Heart left ventricle (tissue), 16 donors: ENCODE measurements around the gene ADGRL3. TPM values are rescaled to one million over a fixed set of nuclear protein-coding genes. Genes with fewer than 3 reads are reported as not detected.

Experiments used
- ATAC-seq, 4 donors: fragments of 200-7000 bp; cut with Tn5 transposase; one replicate each; pipeline ENCODE4 v1.9.1; 2020 to 2022; ENCODE audit warnings: moderate library complexity in 4 of 4, mild to moderate bottlenecking in 3 of 4, moderate number of reproducible peaks in 1 of 4
- DNase-seq, 5 donors: peaks; one replicate each; pipeline ENCODE4 v3.0.0-alpha.2; 2020
- H3K27ac ChIP-seq, 12 donors: fragments of 200-600 bp; sonication (generic) in 4 of 12; one replicate each; pipeline versions ENCODE4 v1.5.0 to v1.8.0; 2016 to 2022; ENCODE audit warnings: mild to moderate bottlenecking in 2 of 12
- H3K27me3 ChIP-seq, 9 donors: fragments of 200-600 bp; sonication (generic) in 2 of 9; one replicate each; pipeline versions ENCODE4 v1.5.1 to v1.8.0; 2016 to 2022; ENCODE audit warnings: mild to moderate bottlenecking in 3 of 9
- H3K36me3 ChIP-seq, 9 donors: fragments of 200-600 bp; sonication (generic) in 2 of 9; one replicate each; pipeline versions ENCODE4 v1.5.0 to v1.8.0; 2018 to 2022; ENCODE audit warnings: mild to moderate bottlenecking in 2 of 9
- H3K4me1 ChIP-seq, 12 donors: fragments of 200-600 bp; sonication (generic) in 4 of 12; one replicate each; pipeline versions ENCODE4 v1.5.0 to v1.8.0; 2016 to 2022; ENCODE audit warnings: mild to moderate bottlenecking in 3 of 12
- H3K4me3 ChIP-seq, 12 donors: fragments of 200-600 bp; sonication (generic) in 4 of 12; one replicate each; pipeline versions ENCODE4 v1.5.0 to v1.8.0; 2017 to 2022; ENCODE audit warnings: mild to moderate bottlenecking in 9 of 12, moderate library complexity in 4 of 12
- H3K9me3 ChIP-seq, 12 donors: fragments of 200-600 bp; sonication (generic) in 4 of 12; one replicate each; pipeline versions ENCODE4 v1.5.0 to v1.8.0; 2016 to 2022; ENCODE audit warnings: mild to moderate bottlenecking in 1 of 12
- CTCF ChIP-seq, 12 donors: fragments of 200-600 bp; sonication (generic) in 4 of 12; IDR thresholded peaks; one replicate each; pipeline versions ENCODE4 v1.5.0 to v1.8.0; 2018 to 2022; ENCODE audit warnings: antibody characterized with exemption in 12 of 12, mild to moderate bottlenecking in 5 of 12
- POLR2A ChIP-seq, 2 donors: fragments of 450-650 bp; IDR thresholded peaks; one replicate each; pipeline ENCODE4 v1.6.1; 2017; ENCODE audit warnings: antibody characterized with exemption in 2 of 2, mild to moderate bottlenecking in 2 of 2, moderate library complexity in 2 of 2
- WGBS, 4 donors: extraction: QIAGEN DNeasy Blood & Tissue Kit in 2 of 4; methylation state at CpG; one replicate each; pipeline versions ENCODE4 v1.1.5 to v1.1.7; 2013 to 2018; 5-methylcytosine and 5-hydroxymethylcytosine counted together
- intact Hi-C, 10 donors: fragments of 100-400 bp; cut with DNase I; formaldehyde crosslinking; loops; one replicate each; pipeline versions ENCODE4 v1.11.1 to v1.14.2; 2022
- polyA plus RNA-seq, 2 donors: library from polyadenylated mRNA; stranded (reverse); fragments of 200-250 nt; gene quantifications; one replicate each; pipeline ENCODE4 v1.2.3, GENCODE V29; 2013
- total RNA-seq, 9 donors: library from RNA; depleted of rRNA in 2 of 9; stranded (reverse); fragments of >200 nt in 2 of 9; fragmentation: NEBNext Ultra II Directional in 3 of 9; extraction: Animal tissue kit (Norgen Biotek cat#: 25700) in 3 of 9; gene quantifications; one replicate each; pipeline versions ENCODE4 v1.1.0 to v1.2.4, GENCODE V29; 2016 to 2023
- donor health status: ischemic (EF 13 %, LVEDD 7.1; RV severe dilation, severe dysfunction).
- donor health status: healthy with polysubstance abuse.
- donor health status: DM: no; HTN: yes; CAD: no.
- donor health status: DM: no; HTN: no; CAD: no.
- donor health status: ischemic (EF 25% LVEDD 6.9; RV normal size, moderate dysfunction).
- donor health status: ischemic (EF 25% LVEDD 5.7; RV mildly dilated, moderate dysfunction).
- donor health status: healthy.
- donor health status: DM: yes; HTN: yes; CAD: no.
- donor health status: ischemic (EF 35%, LVEDD 5.7; RV mildly dilated, moderate dysfunction).
- donor health status: nonischemic (EF 11% LVEDD 7.7; RV severe dilation, severe dysfunction).
- donor health status: DM: yes; HTN: yes; CAD: no.
- donor health status: PGD.
- donor health status: ischemic (EF 29% LVEDD 5.4; RV normal size, mild dysfunction).
- donor health status: nonischemic (EF 23%, LVEDD 6.1; RV moderate dilation, normal function).

ADGRL3 gene
- total and polyA plus RNA-seq, 11 donors = 0.84 to 24.4 (median 7.6) TPM

- Histone ChIP-seq H3K9me3 (peaks cover 0 to 4% (median 0%) of the 10 kb centered on the region in 12 donors), H3K36me3 (no peaks in the 10 kb centered on the region), H3K27me3 (no peaks in the 10 kb centered on the region), H3K4me3 (no peak overlapping the region), H3K4me1 (no peaks in the 10 kb centered on the region), H3K27ac (no peak overlapping the region)
- no peak for TF ChIP-seq CTCF (IDR thresholded peaks at IDR 0.05)
- TF ChIP-seq POLR2A (IDR thresholded peaks at IDR 0.05) = no peak
- WGBS, 4 donors = 67 to 76% (median 69%) methylated on average over 6 of the region's 6 CpGs
- ATAC-seq (no peak), DNase-seq (no peak)
- intact Hi-C loops = no loop called here
Observed at GRCh38 chr4:61210186-61210939, 10.2 kb downstream of the ADGRL3 start.

DNA sequence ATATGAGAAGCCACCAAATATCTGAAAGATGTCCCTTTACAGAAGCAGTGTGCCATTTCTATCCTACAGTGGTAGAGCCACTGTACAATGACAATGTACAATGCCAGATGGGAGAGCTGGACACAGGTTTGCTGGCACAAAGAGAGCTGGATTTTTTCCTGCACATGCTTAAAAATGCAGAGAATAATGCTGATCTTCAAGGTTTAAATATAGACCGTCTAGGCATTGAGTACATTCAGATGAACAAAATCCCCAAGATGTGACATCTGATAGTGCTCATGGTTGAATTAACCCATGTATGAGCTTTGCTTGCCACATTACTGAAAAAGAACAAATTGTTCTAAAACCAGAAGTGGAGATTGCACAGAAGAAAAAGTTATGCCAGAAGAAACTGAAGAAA is 11.7 kb downstream of the ADGRL3 start:
- WGBS, 4 donors = 62 to 81% (median 72%) methylated on average over 1 of the region's 1 CpG
- Histone ChIP-seq H3K4me3 (no peak overlapping the region), H3K4me1 (no peaks in the 10 kb centered on the region), H3K27ac (no peak overlapping the region), H3K27me3 (no peaks in the 10 kb centered on the region), H3K9me3 (peaks cover 0 to 4% (median 0%) of the 10 kb centered on the region in 12 donors), H3K36me3 (no peaks in the 10 kb centered on the region)
- TF ChIP-seq CTCF (IDR thresholded peaks at IDR 0.05) (no peak), POLR2A (IDR thresholded peaks at IDR 0.05) (no peak)
- ATAC-seq (no peak), DNase-seq (no peak)
- intact Hi-C loops = no loop called here

- H3K4me3 ChIP-seq = no peak overlapping the region
- ATAC-seq (no peak), DNase-seq (no peak)
- no peaks in the 10 kb centered on the region for H3K27me3 ChIP-seq
- intact Hi-C loops = no loop called here
- no peaks in the 10 kb centered on the region for H3K36me3 ChIP-seq
- no peaks in the 10 kb centered on the region for H3K4me1 ChIP-seq
- TF ChIP-seq CTCF (IDR thresholded peaks at IDR 0.05) = no peak
- TF ChIP-seq POLR2A (IDR thresholded peaks at IDR 0.05) = no peak
- H3K27ac ChIP-seq = no peak overlapping the region
- WGBS, 4 donors = 70 to 83% (median 78%) methylated on average over 2 of the region's 2 CpGs
- no peaks in the 10 kb centered on the region for H3K9me3 ChIP-seq
Observed at GRCh38 chr4:61212788-61213187, 12.7 kb downstream of the ADGRL3 start.

DNA sequence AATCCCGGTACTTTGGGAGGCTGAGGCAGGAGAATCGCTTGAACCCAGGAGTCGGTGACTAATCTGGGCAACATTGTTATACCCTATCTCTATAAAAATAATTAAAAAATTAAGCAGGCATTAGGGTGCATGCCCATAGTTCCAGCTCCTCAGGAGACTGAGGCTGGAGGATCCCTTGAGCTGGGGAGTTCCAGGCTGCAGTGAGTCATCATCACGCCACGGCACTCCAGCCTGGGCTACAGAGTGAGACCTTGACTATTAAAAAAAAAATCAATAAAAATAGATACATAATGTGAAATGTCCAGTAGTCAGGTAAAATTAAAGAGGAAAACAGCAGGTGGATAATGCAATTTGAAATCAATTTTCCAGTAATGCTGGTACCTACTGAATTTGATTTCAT is 14.6 kb downstream of the ADGRL3 start:
- intact Hi-C loops = no loop called here
- DNase-seq (no peak), ATAC-seq (no peak)
- TF ChIP-seq CTCF (IDR thresholded peaks at IDR 0.05) = no peak
- TF ChIP-seq POLR2A (IDR thresholded peaks at IDR 0.05) = no peak
- Histone ChIP-seq H3K27me3 (no peaks in the 10 kb centered on the region), H3K4me3 (no peak overlapping the region), H3K27ac (no peak overlapping the region), H3K36me3 (no peaks in the 10 kb centered on the region), H3K9me3 (no peaks in the 10 kb centered on the region), H3K4me1 (no peaks in the 10 kb centered on the region)
- WGBS, 4 donors = 80 to 96% (median 83%) methylated on average over 5 of the region's 5 CpGs
